ENCODE data around the gene GANC.

GANC gene

DNA sequence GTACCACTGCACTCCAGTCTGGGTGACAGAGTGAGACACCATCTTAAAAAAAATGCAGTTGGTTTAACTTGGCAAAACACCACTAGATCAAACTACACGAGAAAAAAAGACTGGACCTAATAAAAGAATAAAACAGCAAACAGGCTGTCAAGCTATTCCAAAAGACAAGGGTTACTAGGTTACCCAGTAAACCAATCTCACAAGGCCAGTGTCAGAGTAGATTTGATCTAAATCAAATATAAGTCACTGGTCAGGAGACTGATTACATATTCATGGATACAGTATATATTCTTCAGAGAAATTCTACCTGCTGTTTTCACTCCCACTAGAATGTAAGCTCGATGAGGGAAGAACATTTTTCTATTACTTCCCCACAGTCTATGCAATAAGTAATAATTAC lies 2.5 kb upstream of the GANC start:
- Histone ChIP-seq H3K4me2 (0 out of 2 replicates have a peak overlapping the region, but pooled peaks have one; percentile 15), H4K20me1 (ENCODE audit: insufficient read depth) (no peaks in the 10 kb centered on the region), H3K27me3 (ENCODE audit: insufficient read depth, low read depth) (no peaks in the 10 kb centered on the region), H3K4me3 (IDR thresholded peaks at IDR 0.05; ENCODE audit: insufficient read depth, low read depth, low read length) (no peak overlapping the region), H2AFZ (ENCODE audit: low read depth) (no peak overlapping the region), H3K27ac (no peak overlapping the region), H3K9ac (no peak overlapping the region), H3K36me3 (ENCODE audit: insufficient read depth) (0 out of 2 replicates have a peak, but pooled peaks cover 4% of the 10 kb centered on the region), H3K4me1 (ENCODE audit: low read depth, poor library complexity, severe bottlenecking) (peaks cover 21% of the 10 kb centered on the region), H3K79me2 (ENCODE audit: insufficient read depth, low read depth) (peaks cover 60% of the 10 kb centered on the region)
- TF ChIP-seq, protein P1, sequence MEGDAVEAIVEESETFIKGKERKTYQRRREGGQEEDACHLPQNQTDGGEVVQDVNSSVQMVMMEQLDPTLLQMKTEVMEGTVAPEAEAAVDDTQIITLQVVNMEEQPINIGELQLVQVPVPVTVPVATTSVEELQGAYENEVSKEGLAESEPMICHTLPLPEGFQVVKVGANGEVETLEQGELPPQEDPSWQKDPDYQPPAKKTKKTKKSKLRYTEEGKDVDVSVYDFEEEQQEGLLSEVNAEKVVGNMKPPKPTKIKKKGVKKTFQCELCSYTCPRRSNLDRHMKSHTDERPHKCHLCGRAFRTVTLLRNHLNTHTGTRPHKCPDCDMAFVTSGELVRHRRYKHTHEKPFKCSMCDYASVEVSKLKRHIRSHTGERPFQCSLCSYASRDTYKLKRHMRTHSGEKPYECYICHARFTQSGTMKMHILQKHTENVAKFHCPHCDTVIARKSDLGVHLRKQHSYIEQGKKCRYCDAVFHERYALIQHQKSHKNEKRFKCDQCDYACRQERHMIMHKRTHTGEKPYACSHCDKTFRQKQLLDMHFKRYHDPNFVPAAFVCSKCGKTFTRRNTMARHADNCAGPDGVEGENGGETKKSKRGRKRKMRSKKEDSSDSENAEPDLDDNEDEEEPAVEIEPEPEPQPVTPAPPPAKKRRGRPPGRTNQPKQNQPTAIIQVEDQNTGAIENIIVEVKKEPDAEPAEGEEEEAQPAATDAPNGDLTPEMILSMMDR (conservative IDR thresholded peaks at IDR 0.05; ENCODE audit: low read depth, low read length) = no peak

DNA sequence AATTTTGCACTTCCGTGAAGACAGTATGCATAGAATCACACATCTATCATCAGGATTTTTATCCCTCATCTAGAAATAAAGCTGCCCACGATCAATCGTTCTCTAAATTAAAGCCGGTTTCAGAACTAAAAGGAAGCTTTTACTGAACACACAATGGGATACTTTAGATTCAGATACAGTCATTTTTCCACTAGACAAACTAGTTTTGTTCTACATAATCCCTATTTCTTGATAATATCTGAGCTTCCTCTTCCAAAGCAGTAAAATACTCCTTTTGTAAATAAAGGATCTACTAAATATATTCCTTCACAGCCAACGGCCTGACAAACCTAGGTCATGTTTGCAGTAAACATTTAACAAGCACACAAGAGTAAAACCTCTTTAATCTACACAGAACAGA lies 2.0 kb upstream of the GANC start:
- Histone ChIP-seq H3K4me3 (IDR thresholded peaks at IDR 0.05; ENCODE audit: insufficient read depth, low read depth, low read length) (no peak overlapping the region), H3K36me3 (ENCODE audit: insufficient read depth) (0 out of 2 replicates have a peak, but pooled peaks cover 4% of the 10 kb centered on the region), H3K27ac (no peak overlapping the region), H3K9ac (no peak overlapping the region), H3K4me1 (ENCODE audit: low read depth, poor library complexity, severe bottlenecking) (peaks cover 25% of the 10 kb centered on the region), H3K4me2 (peak overlapping the region; percentile 15; the same call in 1 of the 2 replicates), H3K79me2 (ENCODE audit: insufficient read depth, low read depth) (peaks cover 65% of the 10 kb centered on the region), H2AFZ (ENCODE audit: low read depth) (no peak overlapping the region), H4K20me1 (ENCODE audit: insufficient read depth) (no peaks in the 10 kb centered on the region), H3K27me3 (ENCODE audit: insufficient read depth, low read depth) (no peaks in the 10 kb centered on the region)
- TF ChIP-seq, protein P1 (conservative IDR thresholded peaks at IDR 0.05; ENCODE audit: low read depth, low read length) = no peak

DNA sequence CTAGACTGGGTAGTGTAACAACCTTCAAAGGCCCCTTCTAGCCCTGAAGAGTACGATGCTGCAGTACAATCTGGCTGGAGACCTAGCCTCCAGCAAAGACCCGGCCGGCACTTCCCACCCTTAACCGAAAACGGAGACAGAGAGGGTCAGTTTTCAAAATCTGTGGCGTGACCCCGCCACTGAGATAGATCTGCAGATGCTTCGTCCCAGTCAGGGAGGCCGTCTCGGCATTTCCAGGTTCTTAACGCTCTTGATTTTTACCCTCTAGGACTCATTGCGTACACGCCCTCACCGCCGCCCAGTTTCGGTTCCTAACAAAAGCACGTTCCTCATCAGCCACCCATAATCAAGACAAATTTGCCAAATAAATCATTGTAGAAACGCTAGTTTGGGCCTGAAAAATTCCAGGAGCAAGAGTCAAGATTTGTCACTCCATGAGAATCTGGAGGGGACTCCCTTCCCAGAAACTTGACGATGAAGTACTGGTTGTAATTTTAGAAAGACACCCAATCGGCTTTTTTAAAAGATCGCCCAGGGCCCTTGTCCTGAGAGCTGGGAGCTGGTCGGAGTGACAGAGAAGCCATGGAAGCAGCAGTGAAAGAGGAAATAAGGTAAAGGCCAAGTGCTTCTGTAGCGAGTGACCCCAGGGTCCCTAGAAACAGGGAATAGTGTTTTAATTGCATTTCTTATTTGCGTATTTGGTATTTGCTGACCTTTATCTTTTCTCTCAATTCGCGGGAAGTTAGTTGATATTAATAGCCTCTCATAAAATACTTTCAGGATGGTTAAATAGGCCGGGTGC lies 1.1 kb downstream of the GANC start:
- Histone ChIP-seq H3K4me1 (ENCODE audit: low read depth, poor library complexity, severe bottlenecking) (peaks cover 33% of the 10 kb centered on the region), H3K79me2 (ENCODE audit: insufficient read depth, low read depth) (peaks cover 62% of the 10 kb centered on the region), H2AFZ (ENCODE audit: low read depth) (peak overlapping the region; percentile 60), H3K4me2 (peak overlapping the region; percentile 89), H3K27me3 (ENCODE audit: insufficient read depth, low read depth) (no peaks in the 10 kb centered on the region), H3K27ac (peak overlapping the region; percentile 73), H3K4me3 (IDR thresholded peaks at IDR 0.05; ENCODE audit: insufficient read depth, low read depth, low read length) (no peak overlapping the region), H4K20me1 (ENCODE audit: insufficient read depth) (no peaks in the 10 kb centered on the region), H3K36me3 (ENCODE audit: insufficient read depth) (no peaks in the 10 kb centered on the region), H3K9ac (peak overlapping the region; percentile 70)
- TF ChIP-seq, protein P1 (conservative IDR thresholded peaks at IDR 0.05; ENCODE audit: low read depth, low read length) = no peak

DNA sequence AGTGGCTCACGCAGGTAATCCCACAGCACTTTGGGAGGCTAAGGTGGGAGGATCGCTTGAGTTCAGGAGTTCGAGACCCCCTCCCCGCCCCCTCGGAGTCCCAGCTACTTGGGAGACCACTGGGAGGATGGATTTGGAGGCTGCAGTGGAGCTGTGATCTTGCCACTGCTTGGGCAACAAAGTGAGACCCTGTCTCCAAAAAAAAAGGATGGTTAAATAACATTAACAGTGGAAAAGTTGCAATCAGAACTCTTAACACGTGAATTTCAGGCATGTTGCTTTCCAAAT lies 1.6 kb downstream of the GANC start:
- Histone ChIP-seq H3K4me2 (peak overlapping the region; percentile 89), H2AFZ (ENCODE audit: low read depth) (peak overlapping the region; percentile 60), H3K4me3 (IDR thresholded peaks at IDR 0.05; ENCODE audit: insufficient read depth, low read depth, low read length) (no peak overlapping the region), H3K36me3 (ENCODE audit: insufficient read depth) (no peaks in the 10 kb centered on the region), H3K79me2 (ENCODE audit: insufficient read depth, low read depth) (peaks cover 59% of the 10 kb centered on the region), H3K27ac (peak overlapping the region; percentile 73), H3K9ac (peak overlapping the region; percentile 70), H3K4me1 (ENCODE audit: low read depth, poor library complexity, severe bottlenecking) (peaks cover 33% of the 10 kb centered on the region), H4K20me1 (ENCODE audit: insufficient read depth) (no peaks in the 10 kb centered on the region), H3K27me3 (ENCODE audit: insufficient read depth, low read depth) (no peaks in the 10 kb centered on the region)
- TF ChIP-seq, protein P1 (conservative IDR thresholded peaks at IDR 0.05; ENCODE audit: low read depth, low read length) = no peak

All from KMS-11 (cell line).